ENCODE results near the gene RASGRP4.
"Not testable (repeated sequence)": the region's sequence is repeated elsewhere in the genome, so short reads cannot be mapped to it uniquely, and the experiment has no call there.

The RASGRP4 gene

GRCh38 chr19:38425810-38426466 lies at the start of gene RASGRP4:
Gene RASGRP4 (minus strand): TSS chr19:38426219. CDS start chr19:38426091, 128 bp downstream.
- DNase-seq (ENCODE audit: low spot score) = no peak

GRCh38 chr19:38475176-38475575 lies 49.2 kb upstream of the RASGRP4 start:
- DNase-seq (ENCODE audit: low spot score) = no peak

- no peak for DNase-seq (ENCODE audit: low spot score)
Observed at GRCh38 chr19:38473201-38473600, 47.2 kb upstream of the RASGRP4 start.

GRCh38 chr19:38472725-38473124 lies 46.7 kb upstream of the RASGRP4 start:
- DNase-seq (ENCODE audit: low spot score) = not testable (repeated sequence)

- no peak for DNase-seq (ENCODE audit: low spot score)
Observed at GRCh38 chr19:38470788-38471480, 44.9 kb upstream of the RASGRP4 start.

GRCh38 chr19:38469151-38469550 lies 43.1 kb upstream of the RASGRP4 start:
- no peak for DNase-seq (ENCODE audit: low spot score)

GRCh38 chr19:38467541-38468525 lies 41.8 kb upstream of the RASGRP4 start:
- no peak for DNase-seq (ENCODE audit: low spot score)

GRCh38 chr19:38466050-38466449 lies 40.0 kb upstream of the RASGRP4 start:
- DNase-seq (ENCODE audit: low spot score) = no peak

- no peak for DNase-seq (ENCODE audit: low spot score)
Observed at GRCh38 chr19:38464421-38465082, 38.5 kb upstream of the RASGRP4 start.

GRCh38 chr19:38463365-38463764 lies 37.3 kb upstream of the RASGRP4 start:
- DNase-seq (ENCODE audit: low spot score) = no peak

GRCh38 chr19:38458991-38459390 lies 33.0 kb upstream of the RASGRP4 start:
- no peak for DNase-seq (ENCODE audit: low spot score)

GRCh38 chr19:38457690-38458405 lies 31.8 kb upstream of the RASGRP4 start:
- DNase-seq (ENCODE audit: low spot score) = no peak

GRCh38 chr19:38457202-38457601 lies 31.2 kb upstream of the RASGRP4 start:
- DNase-seq (ENCODE audit: low spot score) = no peak

GRCh38 chr19:38455031-38455430 lies 29.0 kb upstream of the RASGRP4 start:
- no peak for DNase-seq (ENCODE audit: low spot score)

- no peak for DNase-seq (ENCODE audit: low spot score)
Observed at GRCh38 chr19:38453596-38453995, 27.6 kb upstream of the RASGRP4 start.

- peak; percentile 79 for DNase-seq (ENCODE audit: low spot score)
Observed at GRCh38 chr19:38452430-38453366, 26.7 kb upstream of the RASGRP4 start.

- DNase-seq (ENCODE audit: low spot score) = no peak
Observed at GRCh38 chr19:38451629-38452028, 25.6 kb upstream of the RASGRP4 start.

- no peak for DNase-seq (ENCODE audit: low spot score)
Observed at GRCh38 chr19:38451036-38451435, 25.0 kb upstream of the RASGRP4 start.

- DNase-seq (ENCODE audit: low spot score) = no peak
Observed at GRCh38 chr19:38449518-38449917, 23.5 kb upstream of the RASGRP4 start.

GRCh38 chr19:38448225-38448624 lies 22.2 kb upstream of the RASGRP4 start:
- DNase-seq (ENCODE audit: low spot score) = no peak
